Neural cell (in vitro differentiated cells): ENCODE measurements around the gene DCAF15. TPM values are rescaled to one million over a fixed set of nuclear protein-coding genes. Genes with fewer than 3 reads are reported as not detected.

ENCODE experiments used
- H2AFZ ChIP-seq: fragments of 200-600, 300-800 bp; sonication (generic), shearing (Covaris generic); 2 replicates; pipeline ENCODE4 v1.6.0; 2014; ENCODE audit warnings: low read depth, mild to moderate bottlenecking, antibody characterized with exemption, low read length, moderate library complexity
- H3F3A ChIP-seq: fragments of 200-600 bp; shearing (Covaris generic); 2 replicates; pipeline ENCODE4 v1.6.1; 2016; ENCODE audit warnings: mild to moderate bottlenecking, moderate library complexity, mixed read lengths, antibody characterized with exemption, low read length; ENCODE audit not compliant: insufficient read depth, poor library complexity, severe bottlenecking
- H3K27ac ChIP-seq: fragments of 200-600, 300-800 bp; sonication (generic), shearing (Covaris generic); 2 replicates; pipeline ENCODE4 v1.5.1; 2014; ENCODE audit warnings: mild to moderate bottlenecking, low read length, moderate library complexity
- H3K27me3 ChIP-seq: fragments of 300-800, 200-600 bp; sonication (generic), shearing (Covaris generic); 2 replicates; pipeline ENCODE4 v1.6.0; 2014; ENCODE audit warnings: mild to moderate bottlenecking, low read depth, low read length, moderate library complexity; ENCODE audit not compliant: insufficient read depth
- H3K36me3 ChIP-seq: fragments of 300-800, 200-600 bp; sonication (generic), shearing (Covaris generic); 2 replicates; pipeline ENCODE4 v1.5.1; 2014; ENCODE audit warnings: mild to moderate bottlenecking, antibody characterized with exemption, low read length, moderate library complexity; ENCODE audit not compliant: insufficient read depth
- H3K4me2 ChIP-seq: fragments of 300-800, 200-600 bp; sonication (generic), shearing (Covaris generic); 2 replicates; pipeline ENCODE4 v1.6.0; 2014; ENCODE audit warnings: mild to moderate bottlenecking, low read length
- H3K4me3 ChIP-seq: fragments of 300-800, 200-600 bp; sonication (generic), shearing (Covaris generic); 2 replicates; pipeline ENCODE4 v1.5.1; 2014; ENCODE audit warnings: mild to moderate bottlenecking, low read length, moderate library complexity
- H3K79me2 ChIP-seq: fragments of 200-600 bp; shearing (Covaris generic); replicated peaks from 2 replicates; pipeline ENCODE4 v1.6.0; 2014; ENCODE audit warnings: mild to moderate bottlenecking, low read length, moderate library complexity; ENCODE audit not compliant: insufficient read depth
- H3K9ac ChIP-seq: fragments of 300-800, 200-600 bp; sonication (generic), shearing (Covaris generic); 2 replicates; pipeline ENCODE4 v1.6.1; 2016; ENCODE audit warnings: mild to moderate bottlenecking, low read length, mixed read lengths
- H3K9me2 ChIP-seq: fragments of 200-600 bp; shearing (Covaris generic); 2 replicates; pipeline ENCODE4 v1.6.1; 2016; ENCODE audit warnings: mild to moderate bottlenecking, low read length, mixed read lengths; ENCODE audit not compliant: insufficient read depth
- H3K9me3 ChIP-seq: fragments of 200-600, 300-800 bp; sonication (generic), shearing (Covaris generic); 2 replicates; pipeline ENCODE4 v1.6.1; 2016; ENCODE audit warnings: mild to moderate bottlenecking, mixed run types, low read length, moderate library complexity, mixed read lengths
- H4K20me1 ChIP-seq: fragments of 200-600 bp; shearing (Covaris generic); 2 replicates; pipeline ENCODE4 v1.6.1; 2016; ENCODE audit warnings: mild to moderate bottlenecking, mixed run types; ENCODE audit not compliant: insufficient read depth
- CTCF ChIP-seq: fragments of 450-650 bp; IDR thresholded peaks from 2 replicates; pipeline ENCODE4 v1.5.1; 2014; ENCODE audit warnings: antibody characterized with exemption, mild to moderate bottlenecking, moderate library complexity; ENCODE audit not compliant: poor library complexity, severe bottlenecking
- EP300 ChIP-seq: fragments of 450-650 bp; conservative IDR thresholded peaks from 2 replicates; pipeline ENCODE4 v1.6.1; 2014; ENCODE audit warnings: antibody characterized with exemption, mild to moderate bottlenecking, moderate library complexity; ENCODE audit not compliant: poor library complexity, severe bottlenecking
- EZH2 ChIP-seq: fragments of 200-600, 300-800 bp; shearing (Covaris generic), sonication (generic); IDR thresholded peaks from 2 replicates; pipeline ENCODE4 v1.6.1; 2014; ENCODE audit warnings: antibody characterized with exemption, low read length, borderline replicate concordance, mild to moderate bottlenecking; ENCODE audit not compliant: insufficient read depth, poor library complexity, severe bottlenecking
- MXI1 ChIP-seq: fragments of 450-650 bp; conservative IDR thresholded peaks from 2 replicates; pipeline ENCODE4 v1.6.1; 2014; ENCODE audit warnings: antibody characterized with exemption, mild to moderate bottlenecking; ENCODE audit not compliant: poor library complexity, severe bottlenecking
- POLR2AphosphoS5 ChIP-seq: IDR thresholded peaks from 2 replicates; pipeline ENCODE4 v1.6.1; 2012
- RAD21 ChIP-seq: fragments of 450-650 bp; conservative IDR thresholded peaks from 2 replicates; pipeline ENCODE4 v1.6.1; 2014; ENCODE audit warnings: antibody characterized with exemption, mild to moderate bottlenecking, moderate library complexity
- REST ChIP-seq: IDR thresholded peaks from 2 replicates; pipeline ENCODE4 v1.6.1; 2012; ENCODE audit warnings: borderline replicate concordance
- SMC3 ChIP-seq: fragments of 450-650 bp; conservative IDR thresholded peaks from 2 replicates; pipeline ENCODE4 v1.6.1; 2014; ENCODE audit warnings: antibody characterized with exemption, mild to moderate bottlenecking, moderate library complexity; ENCODE audit not compliant: poor library complexity
- TAF1 ChIP-seq: IDR thresholded peaks from 2 replicates; pipeline ENCODE4 v1.6.1; 2012; ENCODE audit warnings: low read depth
- polyA plus RNA-seq: library from polyadenylated mRNA; depleted of rRNA; stranded (reverse); fragments of >200 nt; gene quantifications from 2 replicates; pipeline ENCODE4 v1.2.3, GENCODE V29; 2014

Gene DCAF15
- polyA plus RNA-seq, 1 donor from 2014 or later = 39.4 TPM

GRCh38 chr19:14000691-14001375 is 48.5 kb downstream of the DCAF15 start (continued):
- no peak for TF ChIP-seq REST
- no peak for TF ChIP-seq RAD21
- no peak for TF ChIP-seq MXI1

- TF ChIP-seq POLR2AphosphoS5 = no peak
- TF ChIP-seq REST = no peak
- no peak for TF ChIP-seq RAD21
- no peak for TF ChIP-seq CTCF
- TF ChIP-seq TAF1 = no peak
- TF ChIP-seq SMC3 = no peak
- TF ChIP-seq EZH2 = no peak
- no peak for TF ChIP-seq MXI1
- TF ChIP-seq EP300 = no peak
- Histone ChIP-seq H3K9me3 (peaks cover 7% of the 10 kb centered on the region), H3K79me2 (peaks cover 38% of the 10 kb centered on the region), H2AFZ (no peak overlapping the region), H3K4me3 (no peak overlapping the region), H3K36me3 (no peaks in the 10 kb centered on the region), H3K4me2 (no peak overlapping the region), H3K27me3 (no peaks in the 10 kb centered on the region), H3F3A (no peaks in the 10 kb centered on the region), H4K20me1 (no peaks in the 10 kb centered on the region), H3K9me2 (no peaks in the 10 kb centered on the region), H3K9ac (no peak overlapping the region), H3K27ac (no peak overlapping the region)
Observed at GRCh38 chr19:14002571-14003250, 50.4 kb downstream of the DCAF15 start.
